ENCODE measurements around the gene PRKAG3.

Gene PRKAG3

GRCh38 chr2:218831378-218831990, at the start of gene PRKAG3:
PRKAG3 (minus strand) TSS chr2:218831803.
- peaks cover 30% of the 10 kb centered on the region for H3K27me3 ChIP-seq (ENCODE audit: insufficient read depth, low read length)
- H3K9me3 ChIP-seq (ENCODE audit: low read length), result no peaks in the 10 kb centered on the region
- no peaks in the 10 kb centered on the region for H3K4me1 ChIP-seq (ENCODE audit: insufficient read depth, low read length)
- no peaks in the 10 kb centered on the region for H3K36me3 ChIP-seq (ENCODE audit: insufficient read depth, low read length)
- H2AFZ ChIP-seq (ENCODE audit: low read depth, low read length), result no peak within 1 kb of the TSS
- no peak within 1 kb of the TSS for H3K4me3 ChIP-seq (ENCODE audit: low read length)

GRCh38 chr2:218880859-218881594, 49.4 kb upstream of the PRKAG3 start:
- Histone ChIP-seq H2AFZ (ENCODE audit: low read depth, low read length) (no peak overlapping the region), H3K4me1 (ENCODE audit: insufficient read depth, low read length) (peaks cover 20% of the 10 kb centered on the region), H3K36me3 (ENCODE audit: insufficient read depth, low read length) (no peaks in the 10 kb centered on the region), H3K9me3 (ENCODE audit: low read length) (no peaks in the 10 kb centered on the region), H3K27me3 (ENCODE audit: insufficient read depth, low read length) (peaks cover 87% of the 10 kb centered on the region), H3K4me3 (ENCODE audit: low read length) (no peak overlapping the region)

GRCh38 chr2:218880102-218880858, 48.7 kb upstream of the PRKAG3 start, which contains the start of gene WNT10A:
WNT10A (plus strand) TSS chr2:218880852; CDS start chr2:218880996, 144 bp downstream.
- Histone ChIP-seq H2AFZ (ENCODE audit: low read depth, low read length) (no peak within 1 kb of the TSS), H3K27me3 (ENCODE audit: insufficient read depth, low read length) (peaks cover 88% of the 10 kb centered on the region), H3K9me3 (ENCODE audit: low read length) (no peaks in the 10 kb centered on the region), H3K4me3 (ENCODE audit: low read length) (no peak within 1 kb of the TSS), H3K36me3 (ENCODE audit: insufficient read depth, low read length) (no peaks in the 10 kb centered on the region), H3K4me1 (ENCODE audit: insufficient read depth, low read length) (peaks cover 15% of the 10 kb centered on the region)

GRCh38 chr2:218879776-218880101, 48.1 kb upstream of the PRKAG3 start:
- H3K27me3 ChIP-seq (ENCODE audit: insufficient read depth, low read length), result peaks cover 87% of the 10 kb centered on the region
- H3K4me3 ChIP-seq (ENCODE audit: low read length), result no peak overlapping the region
- H3K36me3 ChIP-seq (ENCODE audit: insufficient read depth, low read length), result no peaks in the 10 kb centered on the region
- H2AFZ ChIP-seq (ENCODE audit: low read depth, low read length), result no peak overlapping the region
- no peaks in the 10 kb centered on the region for H3K9me3 ChIP-seq (ENCODE audit: low read length)
- H3K4me1 ChIP-seq (ENCODE audit: insufficient read depth, low read length), result peaks cover 15% of the 10 kb centered on the region

- no peaks in the 10 kb centered on the region for H3K9me3 ChIP-seq (ENCODE audit: low read length)
These were observed 47.5 kb upstream of the PRKAG3 start for GRCh38 chr2:218878926-218879761.

GRCh38 chr2:218878486-218878885, 46.9 kb upstream of the PRKAG3 start:
- Histone ChIP-seq H3K27me3 (ENCODE audit: insufficient read depth, low read length) (peaks cover 91% of the 10 kb centered on the region), H3K9me3 (ENCODE audit: low read length) (no peaks in the 10 kb centered on the region)

More at GRCh38 chr2:218878926-218879761, 47.5 kb upstream of the PRKAG3 start:
- Histone ChIP-seq H3K4me1 (ENCODE audit: insufficient read depth, low read length) (peaks cover 15% of the 10 kb centered on the region), H3K27me3 (ENCODE audit: insufficient read depth, low read length) (peaks cover 88% of the 10 kb centered on the region), H2AFZ (ENCODE audit: low read depth, low read length) (no peak overlapping the region), H3K36me3 (ENCODE audit: insufficient read depth, low read length) (no peaks in the 10 kb centered on the region), H3K4me3 (ENCODE audit: low read length) (no peak overlapping the region)

GRCh38 chr2:218877891-218878290, 46.3 kb upstream of the PRKAG3 start:
- Histone ChIP-seq H3K4me3 (ENCODE audit: low read length) (no peak overlapping the region), H2AFZ (ENCODE audit: low read depth, low read length) (no peak overlapping the region), H3K36me3 (ENCODE audit: insufficient read depth, low read length) (no peaks in the 10 kb centered on the region), H3K4me1 (ENCODE audit: insufficient read depth, low read length) (peaks cover 18% of the 10 kb centered on the region), H3K9me3 (ENCODE audit: low read length) (no peaks in the 10 kb centered on the region), H3K27me3 (ENCODE audit: insufficient read depth, low read length) (peaks cover 93% of the 10 kb centered on the region)

More at GRCh38 chr2:218878486-218878885, 46.9 kb upstream of the PRKAG3 start:
- H3K4me1 ChIP-seq (ENCODE audit: insufficient read depth, low read length), result peaks cover 15% of the 10 kb centered on the region
- no peak overlapping the region for H2AFZ ChIP-seq (ENCODE audit: low read depth, low read length)
- no peak overlapping the region for H3K4me3 ChIP-seq (ENCODE audit: low read length)
- H3K36me3 ChIP-seq (ENCODE audit: insufficient read depth, low read length), result no peaks in the 10 kb centered on the region

- H3K4me1 ChIP-seq (ENCODE audit: insufficient read depth, low read length), result peaks cover 18% of the 10 kb centered on the region
- H3K9me3 ChIP-seq (ENCODE audit: low read length), result no peaks in the 10 kb centered on the region
- peaks cover 93% of the 10 kb centered on the region for H3K27me3 ChIP-seq (ENCODE audit: insufficient read depth, low read length)
- no peaks in the 10 kb centered on the region for H3K36me3 ChIP-seq (ENCODE audit: insufficient read depth, low read length)
- no peak overlapping the region for H2AFZ ChIP-seq (ENCODE audit: low read depth, low read length)
- H3K4me3 ChIP-seq (ENCODE audit: low read length), result no peak overlapping the region
These were observed 45.7 kb upstream of the PRKAG3 start for GRCh38 chr2:218877331-218877730.

GRCh38 chr2:218876562-218877219, 45.1 kb upstream of the PRKAG3 start:
- H3K4me3 ChIP-seq (ENCODE audit: low read length), result no peak overlapping the region
- no peaks in the 10 kb centered on the region for H3K36me3 ChIP-seq (ENCODE audit: insufficient read depth, low read length)
- no peaks in the 10 kb centered on the region for H3K9me3 ChIP-seq (ENCODE audit: low read length)
- no peak overlapping the region for H2AFZ ChIP-seq (ENCODE audit: low read depth, low read length)
- peaks cover 18% of the 10 kb centered on the region for H3K4me1 ChIP-seq (ENCODE audit: insufficient read depth, low read length)
- H3K27me3 ChIP-seq (ENCODE audit: insufficient read depth, low read length), result peaks cover 93% of the 10 kb centered on the region

GRCh38 chr2:218875692-218876246, 44.2 kb upstream of the PRKAG3 start:
- Histone ChIP-seq H2AFZ (ENCODE audit: low read depth, low read length) (no peak overlapping the region), H3K9me3 (ENCODE audit: low read length) (no peaks in the 10 kb centered on the region), H3K36me3 (ENCODE audit: insufficient read depth, low read length) (no peaks in the 10 kb centered on the region), H3K4me3 (ENCODE audit: low read length) (no peak overlapping the region), H3K4me1 (ENCODE audit: insufficient read depth, low read length) (peaks cover 18% of the 10 kb centered on the region), H3K27me3 (ENCODE audit: insufficient read depth, low read length) (peaks cover 92% of the 10 kb centered on the region)

GRCh38 chr2:218873359-218874194, 42.0 kb upstream of the PRKAG3 start:
- Histone ChIP-seq H3K4me3 (ENCODE audit: low read length) (no peak overlapping the region), H3K27me3 (ENCODE audit: insufficient read depth, low read length) (peaks cover 94% of the 10 kb centered on the region), H3K9me3 (ENCODE audit: low read length) (no peaks in the 10 kb centered on the region), H2AFZ (ENCODE audit: low read depth, low read length) (no peak overlapping the region), H3K36me3 (ENCODE audit: insufficient read depth, low read length) (no peaks in the 10 kb centered on the region), H3K4me1 (ENCODE audit: insufficient read depth, low read length) (peaks cover 5% of the 10 kb centered on the region)
